GM12878 (cell line): ENCODE measurements around the gene THOC5.

Source experiments
- BCL3 ChIP-seq: IDR thresholded peaks from 2 replicates; pipeline ENCODE4 v1.6.1; 2011; ENCODE audit warnings: borderline replicate concordance, low read depth, mild to moderate bottlenecking, moderate library complexity, low read length; ENCODE audit not compliant: insufficient read depth, poor library complexity, severe bottlenecking
- KDM1A ChIP-seq: fragments of 200-600 bp; sonication (generic); IDR thresholded peaks from 2 replicates; pipeline ENCODE4 v1.6.1; 2016; ENCODE audit warnings: borderline replicate concordance
- SP1 ChIP-seq: IDR thresholded peaks from one replicate; pipeline ENCODE4 v1.6.1; 2011; ENCODE audit warnings: low read depth, low read length
- TCF12 ChIP-seq: IDR thresholded peaks from 2 replicates; pipeline ENCODE4 v1.6.1; 2011; ENCODE audit warnings: low read depth, mild to moderate bottlenecking, low read length
- TF ChIP-seq, protein P1 (sequence below): fragments of 150-350 bp; IDR thresholded peaks from 2 replicates; pipeline ENCODE4 v1.6.1; 2014; ENCODE audit warnings: mild to moderate bottlenecking, low read depth, low read length
- TF ChIP-seq, protein P2 (sequence below), 3 experiments: IDR thresholded peaks in 2 of 3; conservative IDR thresholded peaks in 1 of 3; 2 replicates each; pipeline ENCODE4 v1.5.1; 2011; ENCODE audit warnings: low read depth in 3 of 3, low read length in 3 of 3, mild to moderate bottlenecking in 3 of 3, control low read depth in 2 of 3, moderate library complexity in 2 of 3, inconsistent platforms in 1 of 3, mixed read lengths in 1 of 3; ENCODE audit not compliant: control insufficient read depth in 2 of 3, insufficient read depth in 1 of 3; ENCODE audit errors: extremely low read depth in 1 of 3

DNA sequence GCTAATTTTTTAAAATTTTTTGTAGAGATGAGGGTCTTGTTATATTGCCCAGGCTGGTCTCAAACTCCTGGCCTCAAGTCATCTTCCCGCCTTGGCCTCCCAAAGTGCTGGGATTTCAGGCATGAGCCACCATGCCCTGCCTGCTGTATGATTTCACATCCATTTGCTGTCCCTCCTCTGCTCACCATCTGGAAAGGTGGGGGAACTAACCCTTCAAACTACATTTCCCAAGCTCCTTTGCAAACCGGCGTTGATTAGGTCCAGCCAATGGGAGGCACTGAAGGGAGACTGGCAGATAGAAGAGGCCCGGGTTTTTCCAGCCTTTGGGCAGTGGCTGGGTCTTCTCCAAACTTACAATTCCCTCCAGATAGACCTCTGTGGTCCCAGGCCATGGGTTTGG is 95.8 kb downstream of the THOC5 start:
- TF ChIP-seq BCL3: no peak
- TF ChIP-seq, protein P1, sequence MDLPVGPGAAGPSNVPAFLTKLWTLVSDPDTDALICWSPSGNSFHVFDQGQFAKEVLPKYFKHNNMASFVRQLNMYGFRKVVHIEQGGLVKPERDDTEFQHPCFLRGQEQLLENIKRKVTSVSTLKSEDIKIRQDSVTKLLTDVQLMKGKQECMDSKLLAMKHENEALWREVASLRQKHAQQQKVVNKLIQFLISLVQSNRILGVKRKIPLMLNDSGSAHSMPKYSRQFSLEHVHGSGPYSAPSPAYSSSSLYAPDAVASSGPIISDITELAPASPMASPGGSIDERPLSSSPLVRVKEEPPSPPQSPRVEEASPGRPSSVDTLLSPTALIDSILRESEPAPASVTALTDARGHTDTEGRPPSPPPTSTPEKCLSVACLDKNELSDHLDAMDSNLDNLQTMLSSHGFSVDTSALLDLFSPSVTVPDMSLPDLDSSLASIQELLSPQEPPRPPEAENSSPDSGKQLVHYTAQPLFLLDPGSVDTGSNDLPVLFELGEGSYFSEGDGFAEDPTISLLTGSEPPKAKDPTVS: no peak
- TF ChIP-seq SP1: no peak
- TF ChIP-seq, protein P2, sequence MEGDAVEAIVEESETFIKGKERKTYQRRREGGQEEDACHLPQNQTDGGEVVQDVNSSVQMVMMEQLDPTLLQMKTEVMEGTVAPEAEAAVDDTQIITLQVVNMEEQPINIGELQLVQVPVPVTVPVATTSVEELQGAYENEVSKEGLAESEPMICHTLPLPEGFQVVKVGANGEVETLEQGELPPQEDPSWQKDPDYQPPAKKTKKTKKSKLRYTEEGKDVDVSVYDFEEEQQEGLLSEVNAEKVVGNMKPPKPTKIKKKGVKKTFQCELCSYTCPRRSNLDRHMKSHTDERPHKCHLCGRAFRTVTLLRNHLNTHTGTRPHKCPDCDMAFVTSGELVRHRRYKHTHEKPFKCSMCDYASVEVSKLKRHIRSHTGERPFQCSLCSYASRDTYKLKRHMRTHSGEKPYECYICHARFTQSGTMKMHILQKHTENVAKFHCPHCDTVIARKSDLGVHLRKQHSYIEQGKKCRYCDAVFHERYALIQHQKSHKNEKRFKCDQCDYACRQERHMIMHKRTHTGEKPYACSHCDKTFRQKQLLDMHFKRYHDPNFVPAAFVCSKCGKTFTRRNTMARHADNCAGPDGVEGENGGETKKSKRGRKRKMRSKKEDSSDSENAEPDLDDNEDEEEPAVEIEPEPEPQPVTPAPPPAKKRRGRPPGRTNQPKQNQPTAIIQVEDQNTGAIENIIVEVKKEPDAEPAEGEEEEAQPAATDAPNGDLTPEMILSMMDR (IDR thresholded peaks at IDR 0.05 in 2 of 3, conservative IDR thresholded peaks at IDR 0.05 in 1 of 3; ENCODE audit: control insufficient read depth in 2 of 3, extremely low read depth in 1 of 3, insufficient read depth in 1 of 3, low read depth in 3 of 3, low read length in 3 of 3): no peak
- no peak for TF ChIP-seq KDM1A
- no peak for TF ChIP-seq TCF12
